Muscle of arm (tissue), 12 donors: ENCODE results near the gene SLC4A5. TPM values are rescaled to one million over a fixed set of nuclear protein-coding genes. Genes with fewer than 3 reads are reported as not detected.
"Not testable (repeated sequence)": the region's sequence is repeated elsewhere in the genome, so short reads cannot be mapped to it uniquely, and the experiment has no call there.

Experiments used
- DNase-seq: peaks from one replicate; pipeline ENCODE4 v3.0.0-alpha.2; 2013
- polyA plus RNA-seq, 12 donors: library from polyadenylated mRNA; unstranded; fragments of 120-200 nt; gene quantifications; one replicate each; pipeline ENCODE4 v1.2.1, GENCODE V29; 2013; ENCODE audit not compliant: insufficient read length in 12 of 12

SLC4A5 gene
- polyA plus RNA-seq, 12 donors, result 1.4 to 12.3 (median 2.4) TPM; not detected in 1

- no peak for DNase-seq
Observed at GRCh38 chr2:74368499-74368898, 25.3 kb upstream of the SLC4A5 start.

DNA sequence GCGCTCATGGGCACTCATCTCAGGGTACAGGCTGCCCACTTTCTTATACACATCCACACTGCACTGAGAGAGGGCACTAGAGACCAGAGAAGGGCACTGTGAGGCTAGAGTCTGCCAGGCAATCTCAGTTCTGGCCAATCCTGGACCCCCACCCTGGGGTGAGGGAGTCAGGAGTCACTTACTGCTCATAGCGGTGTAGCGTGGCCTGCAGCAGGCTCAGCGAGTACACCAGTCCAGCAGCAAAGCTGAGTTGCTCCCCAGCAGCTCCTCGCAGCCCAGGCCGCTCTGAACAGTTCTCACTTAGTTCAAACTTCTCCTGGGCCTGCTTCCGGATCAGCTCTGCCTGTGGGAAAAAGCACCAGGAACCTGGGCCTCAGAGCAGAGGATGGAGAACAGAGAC, 24.6 kb upstream of the SLC4A5 start:
- no peak for DNase-seq

GRCh38 chr2:74366036-74366435, 22.8 kb upstream of the SLC4A5 start:
- DNase-seq, result no peak

DNA sequence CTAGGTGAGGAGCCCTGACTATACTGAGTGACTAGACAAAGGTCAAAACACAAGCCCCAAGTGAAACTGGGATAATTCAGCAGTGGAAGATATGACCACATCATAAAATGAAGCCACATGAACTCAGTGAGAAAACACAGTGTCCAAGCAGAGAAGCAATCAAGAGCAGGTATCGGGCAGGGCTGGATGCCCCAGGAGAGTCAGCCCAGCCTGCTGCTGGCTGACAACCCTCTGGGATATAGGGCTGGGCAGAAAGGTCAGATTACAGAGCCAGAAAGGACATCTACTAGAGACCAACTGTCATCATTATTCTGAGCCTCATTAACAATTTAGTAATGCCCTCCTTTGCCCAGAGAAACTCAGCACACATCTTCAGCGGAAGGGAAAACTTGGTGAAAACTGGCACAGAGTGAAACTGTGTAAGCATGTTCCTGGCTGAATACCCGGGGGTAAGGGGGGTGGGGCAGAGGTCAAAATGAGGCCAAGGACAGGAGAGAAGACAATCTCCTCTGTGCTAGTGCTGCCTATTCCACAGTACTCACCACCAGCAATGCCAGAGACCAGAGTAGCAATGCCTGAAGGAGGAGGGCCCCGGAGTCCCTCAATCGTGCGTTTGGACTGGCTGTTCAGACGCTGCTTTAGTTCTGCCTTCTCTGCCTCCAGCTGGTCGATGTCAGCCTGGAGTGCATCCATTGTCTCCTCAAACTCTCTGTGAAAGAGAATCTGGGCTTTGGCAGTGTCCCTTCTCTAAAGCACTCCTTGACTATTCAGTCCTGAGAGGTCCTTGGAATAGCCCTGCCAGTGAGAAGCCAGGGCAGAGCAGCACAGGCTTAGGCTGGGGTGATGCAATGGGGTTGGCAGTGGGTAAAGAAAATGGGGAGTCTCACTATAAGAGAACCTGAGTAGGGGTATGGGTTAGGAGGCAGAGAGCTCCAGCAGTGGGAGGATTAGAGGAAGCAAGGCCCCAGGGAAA, 21.6 kb upstream of the SLC4A5 start:
- no peak for DNase-seq

GRCh38 chr2:74361327-74361726, 18.1 kb upstream of the SLC4A5 start:
- DNase-seq, result no peak

DNA sequence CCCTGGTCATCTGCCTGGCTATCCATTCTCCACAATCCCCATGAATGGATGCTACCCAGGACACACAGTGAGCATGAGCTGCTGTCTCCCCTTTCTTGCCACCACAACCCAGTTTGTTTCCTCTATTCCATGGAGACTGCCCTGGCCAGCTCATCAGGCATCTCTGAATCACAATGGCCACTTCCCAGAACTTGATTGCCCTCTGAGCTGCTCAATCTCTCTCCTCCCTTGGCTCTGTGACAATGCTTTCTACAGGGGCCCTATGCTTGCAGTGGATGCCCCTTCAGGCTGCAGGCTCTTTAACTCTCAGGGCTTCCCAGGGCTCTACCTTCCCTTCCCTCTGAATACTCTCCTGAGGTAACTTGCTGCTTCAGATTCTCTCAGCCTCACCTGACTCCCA, 14.4 kb upstream of the SLC4A5 start:
- DNase-seq, result no peak

DNA sequence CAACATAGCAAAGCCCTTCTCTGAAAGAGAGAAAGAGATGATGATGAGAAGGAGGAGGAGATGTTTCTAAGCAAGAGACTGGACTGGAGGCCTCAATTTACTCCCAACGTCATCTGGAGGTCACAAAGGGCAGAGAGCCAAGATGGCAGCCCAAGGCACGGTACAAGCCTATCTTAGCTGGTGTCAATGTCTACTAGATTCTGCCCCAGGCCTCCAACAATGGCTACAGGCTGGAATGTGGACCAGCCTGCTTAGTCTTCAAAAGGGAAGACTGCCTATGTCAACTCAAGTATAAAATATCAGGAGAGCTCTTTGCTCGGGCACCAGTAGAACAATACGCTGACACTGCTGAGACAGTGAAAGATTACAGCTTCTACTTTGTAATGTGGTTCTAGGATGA, 6.7 kb upstream of the SLC4A5 start:
- DNase-seq, result no peak

DNA sequence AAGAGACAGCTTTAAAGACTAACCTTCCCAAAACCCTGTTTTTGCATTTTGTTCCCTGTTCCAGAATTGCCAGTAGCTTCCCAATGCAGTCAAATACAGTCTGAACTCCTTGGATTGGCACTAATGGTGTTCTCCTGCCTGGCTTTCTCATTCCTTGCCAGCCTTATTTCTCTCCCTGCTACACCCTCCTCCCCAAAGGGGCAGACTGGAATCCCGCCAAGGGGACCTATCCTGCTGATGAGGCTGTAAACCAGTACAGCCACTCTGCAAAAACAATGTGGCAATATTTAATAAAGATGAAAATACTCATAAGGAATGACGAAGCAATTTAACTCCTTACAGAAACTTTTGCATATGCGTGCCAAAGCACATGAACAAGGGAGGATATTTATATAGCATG, 4.5 kb upstream of the SLC4A5 start:
- DNase-seq, result no peak

GRCh38 chr2:74347303-74347702, 4.1 kb upstream of the SLC4A5 start:
- DNase-seq, result no peak

- no peak for DNase-seq
Observed at GRCh38 chr2:74345272-74345943, 2.2 kb upstream of the SLC4A5 start.

- DNase-seq, result not testable (repeated sequence)
Observed at GRCh38 chr2:74336227-74336626, 7.0 kb downstream of the SLC4A5 start.

GRCh38 chr2:74334931-74335333, 8.3 kb downstream of the SLC4A5 start:
- peak; percentile 82 for DNase-seq

- DNase-seq, result no peak
Observed at GRCh38 chr2:74333896-74334586, 9.2 kb downstream of the SLC4A5 start.

- no peak for DNase-seq
Observed at GRCh38 chr2:74333175-74333574, 10.0 kb downstream of the SLC4A5 start.

DNA sequence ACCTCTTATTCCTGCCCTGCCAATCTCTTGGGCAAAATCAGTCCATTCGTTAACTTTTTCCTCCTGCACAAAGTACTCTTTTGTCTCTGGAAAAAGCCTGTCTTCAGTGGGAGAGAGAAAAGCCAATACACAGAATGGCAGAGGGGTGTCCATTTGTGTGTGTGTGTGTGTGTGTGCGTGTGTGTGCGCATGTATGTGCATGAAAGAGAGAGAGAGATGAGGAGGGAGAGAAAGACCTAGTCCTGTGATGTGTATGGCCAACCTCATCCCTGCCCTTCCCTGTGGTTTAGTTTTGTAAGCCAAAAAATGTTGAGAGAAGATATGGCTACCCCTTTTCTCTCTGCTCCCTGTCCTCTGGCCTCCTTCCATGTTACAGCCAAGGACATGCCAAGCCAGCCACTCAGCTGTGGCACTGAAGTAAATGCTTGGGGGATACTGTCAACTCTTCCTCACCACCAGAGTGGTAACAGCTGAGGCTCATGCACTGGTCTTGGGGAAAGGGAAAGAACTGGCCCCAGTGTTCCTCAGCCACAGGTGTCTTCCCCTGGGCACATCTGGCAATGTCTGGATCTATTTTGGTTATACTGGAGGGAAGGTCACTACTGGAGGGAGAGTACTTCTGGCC, 10.6 kb downstream of the SLC4A5 start:
- no peak for DNase-seq

DNA sequence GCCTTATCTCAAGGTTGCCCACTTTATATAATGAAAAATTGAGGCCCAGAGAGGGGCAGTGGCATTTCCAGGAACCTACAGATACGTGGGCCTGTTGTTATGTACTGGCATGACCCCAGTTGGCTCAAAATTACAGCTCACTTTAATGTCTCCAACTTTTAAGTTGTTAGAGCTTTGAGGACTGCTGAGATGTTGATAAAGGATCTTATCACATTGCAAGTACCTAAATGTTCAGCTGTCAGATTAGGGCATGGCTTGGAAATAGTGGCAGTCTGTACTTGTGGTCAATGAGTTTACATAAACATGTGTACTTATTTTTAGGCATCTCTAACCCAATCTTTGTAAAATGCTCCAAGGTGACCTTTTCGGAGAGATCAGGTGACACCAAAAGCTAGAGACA, 14.6 kb downstream of the SLC4A5 start:
- no peak for DNase-seq

DNA sequence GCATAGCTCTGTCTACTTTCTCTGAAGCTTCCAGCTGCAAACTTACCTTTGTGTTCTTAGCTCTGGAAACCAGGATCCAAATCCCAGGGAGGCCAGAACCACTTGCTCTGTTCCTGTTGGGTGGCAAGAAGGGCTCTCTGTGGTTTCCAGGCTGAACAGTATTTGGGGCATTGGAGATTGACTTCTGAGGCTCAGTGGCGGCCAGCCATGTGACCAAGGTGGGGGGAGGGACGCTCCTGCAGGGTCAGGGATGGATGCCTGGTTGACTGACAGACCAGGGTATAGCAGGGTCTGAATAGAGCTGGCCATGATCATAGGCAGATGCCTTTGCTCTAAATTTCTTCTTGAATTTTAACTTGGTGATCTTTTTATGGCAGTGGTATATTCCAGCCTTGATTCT, 15.1 kb downstream of the SLC4A5 start:
- no peak for DNase-seq

DNA sequence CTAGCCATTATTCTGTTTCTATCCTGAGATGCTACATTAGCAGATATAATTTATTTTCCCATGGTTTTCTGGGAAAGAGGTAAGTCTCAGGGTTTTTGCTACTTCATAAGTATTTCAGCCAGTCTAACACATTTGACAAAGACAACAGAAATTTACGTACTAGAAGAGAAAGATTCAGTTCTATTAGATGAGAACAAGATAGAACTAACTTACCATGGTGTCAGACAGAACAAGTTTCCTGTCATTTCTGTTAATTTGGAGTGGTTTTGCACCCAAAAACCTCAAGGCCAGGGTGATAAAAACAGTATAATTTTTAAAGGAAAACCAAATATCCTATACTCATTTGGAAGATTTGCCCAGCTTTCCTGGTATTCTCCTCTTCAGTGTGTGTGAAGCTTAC, 15.6 kb downstream of the SLC4A5 start:
- no peak for DNase-seq

DNA sequence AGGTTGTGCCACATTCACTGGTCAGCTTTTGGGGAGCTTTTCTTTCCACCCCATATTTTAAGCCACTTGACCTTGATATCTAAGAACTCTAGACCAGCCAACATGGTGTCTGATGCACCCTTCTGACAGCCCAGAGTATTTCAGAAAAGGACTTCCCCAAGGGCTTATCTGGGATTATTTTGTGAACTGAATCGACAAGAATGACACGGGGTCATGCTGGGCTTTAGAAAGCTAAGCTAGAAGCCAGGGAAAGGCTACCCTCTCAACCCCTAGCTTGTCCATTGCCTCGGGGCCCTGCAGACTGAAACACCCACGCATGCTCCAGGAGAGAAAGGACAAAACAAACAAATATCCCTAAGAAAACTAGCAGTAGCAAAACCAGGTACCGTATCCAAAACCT, 16.0 kb downstream of the SLC4A5 start:
- no peak for DNase-seq

DNA sequence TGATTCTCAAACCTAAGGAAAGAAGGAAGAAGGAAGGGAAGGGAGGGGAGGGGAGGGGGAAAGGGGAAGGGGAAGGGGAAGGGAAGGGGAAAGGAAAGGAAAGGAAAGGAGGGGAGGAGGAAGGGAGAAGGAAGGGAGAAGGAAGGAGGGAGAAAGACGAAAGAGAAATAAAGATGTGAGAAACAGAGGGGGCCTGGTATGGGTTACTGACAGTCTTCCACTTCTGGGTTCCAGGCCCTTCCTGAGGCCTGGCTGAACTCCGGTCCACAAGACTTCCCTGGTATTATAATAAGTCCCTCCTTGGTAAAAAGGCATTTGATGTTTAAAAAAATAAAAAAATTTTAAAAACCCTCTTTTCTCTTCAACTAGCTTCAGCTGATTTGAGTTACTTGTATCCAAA, 17.4 kb downstream of the SLC4A5 start:
- no peak for DNase-seq

DNA sequence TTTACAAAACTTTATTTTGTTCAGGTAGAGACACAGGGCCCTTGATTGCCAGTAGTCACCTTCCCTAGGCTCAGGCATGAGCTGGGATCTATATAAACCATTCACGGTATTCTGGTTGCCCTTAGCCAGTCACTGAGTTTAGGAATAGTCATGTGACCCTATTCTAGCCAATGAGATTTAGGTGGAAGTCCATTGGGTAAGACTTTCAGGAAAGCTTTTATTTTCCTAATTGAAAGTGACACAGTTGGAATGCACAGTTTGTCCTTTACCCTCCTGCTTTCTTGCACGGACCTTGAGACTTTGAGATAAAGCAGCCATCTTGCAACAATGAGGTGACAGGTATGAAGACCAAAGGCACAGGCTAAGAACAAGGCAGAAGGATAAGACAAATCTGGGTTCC, 21.5 kb downstream of the SLC4A5 start:
- DNase-seq, result no peak

DNA sequence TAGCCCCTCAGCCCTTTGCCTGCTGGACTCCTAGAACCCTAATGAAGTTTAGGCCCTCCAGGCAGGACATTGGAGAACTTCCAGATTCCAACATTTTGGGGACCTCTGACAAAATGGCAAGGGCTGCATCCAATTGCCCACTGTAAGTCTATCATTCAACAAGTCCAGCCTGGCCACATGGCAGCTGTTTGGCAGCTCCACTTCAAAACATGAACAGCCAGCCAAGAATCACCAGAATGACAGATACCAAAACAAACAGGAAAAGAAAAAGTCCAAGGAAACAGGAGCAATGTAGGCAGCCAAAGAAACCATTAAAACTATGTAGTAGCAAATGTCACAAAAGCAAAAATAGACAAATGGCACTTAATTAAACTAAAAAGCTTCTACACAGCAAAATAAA, 25.5 kb downstream of the SLC4A5 start:
- DNase-seq, result no peak
